Nucleus accumbens (tissue), 56 donors: ENCODE data around the gene CACNA1F.
A peak's percentile ranks its signal among the peaks of the same experiment; 100 is the strongest.

Experiments used
- DNase-seq, 56 donors: peaks; one replicate each; lab custom pipeline; 2025; lab: John Stamatoyannopoulos, UW

CACNA1F gene

DNA sequence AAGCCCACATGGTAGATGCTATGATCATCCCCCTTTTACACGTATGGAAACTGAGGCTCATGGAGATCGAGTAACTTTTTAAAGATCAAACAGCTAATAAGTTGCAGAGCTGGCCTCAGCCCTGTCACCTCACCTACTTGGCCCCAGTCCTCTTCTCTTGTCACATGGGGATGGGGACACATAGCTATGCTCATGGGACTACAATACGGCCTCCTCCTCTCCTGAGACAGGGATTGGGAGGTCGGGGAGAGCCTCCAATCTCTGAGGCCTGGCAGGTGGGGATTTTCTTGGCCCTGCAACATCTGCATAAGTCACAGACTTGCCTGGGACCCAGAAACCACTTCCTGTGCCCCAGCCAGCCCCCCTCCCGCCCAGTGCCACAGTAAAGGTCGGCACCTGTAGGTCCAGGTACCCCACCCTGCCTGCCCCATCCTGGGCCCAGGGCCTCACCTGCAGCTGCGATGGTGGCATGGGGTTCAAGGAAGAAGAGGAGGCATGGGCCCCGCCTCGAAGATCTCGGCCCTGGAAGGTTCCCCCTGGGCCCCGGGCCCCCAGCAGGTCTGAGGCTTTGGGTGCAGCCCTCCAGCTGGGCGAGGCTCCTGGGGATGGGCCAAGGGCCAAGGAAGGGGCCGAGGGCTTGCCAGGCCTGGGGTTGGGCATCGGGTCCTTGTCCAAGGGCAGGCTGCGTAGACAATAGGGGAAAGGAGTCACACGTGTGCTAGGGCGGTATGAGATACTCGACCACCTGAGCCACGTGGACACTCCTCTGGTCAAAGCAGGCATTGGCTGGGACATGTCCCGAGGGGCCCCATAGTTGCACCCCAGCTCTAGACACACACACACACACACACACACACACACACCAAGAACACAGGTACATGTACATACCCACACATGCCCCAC is 25.0 kb upstream of the CACNA1F start:
- DNase-seq = no peak

GRCh38 chrX:49257074-49257790 is 24.1 kb upstream of the CACNA1F start:
- DNase-seq = no peak

DNA sequence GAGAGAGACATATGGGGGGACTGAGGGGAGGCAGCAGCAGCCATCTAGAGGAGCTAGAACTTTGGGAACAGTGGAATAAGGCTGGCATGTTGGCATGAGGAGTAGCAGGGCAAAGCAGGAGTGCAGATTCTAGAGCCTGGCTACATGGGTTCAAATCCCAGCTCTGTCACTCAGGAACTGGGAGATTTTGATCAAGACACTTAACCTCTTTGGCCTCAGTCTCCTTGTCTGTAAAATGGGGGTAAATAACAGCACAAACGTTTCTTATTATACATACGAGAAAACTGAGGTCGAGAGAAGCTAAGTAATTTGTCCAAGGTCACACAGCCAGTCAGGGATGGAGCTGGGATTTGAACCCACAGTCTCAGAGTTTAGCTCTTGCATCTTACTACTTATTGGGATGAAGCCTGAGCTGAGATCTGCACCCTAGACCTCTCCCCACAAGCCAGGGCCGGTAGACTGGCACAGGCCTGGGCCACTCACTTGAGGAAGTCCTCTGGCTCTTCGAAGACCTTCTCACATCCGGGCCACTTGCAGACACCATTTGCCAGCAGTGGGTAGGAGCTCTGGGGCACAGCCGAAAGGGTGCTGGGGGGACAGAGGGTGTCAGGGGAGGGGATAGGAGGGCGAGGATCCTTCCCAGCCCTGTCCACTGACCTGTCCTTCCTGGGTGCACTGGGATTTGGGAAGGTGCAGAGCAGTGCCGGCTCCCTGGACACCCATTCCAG is 23.3 kb upstream of the CACNA1F start:
- DNase-seq = no peak

GRCh38 chrX:49254639-49255038 is 21.5 kb upstream of the CACNA1F start:
- no peak for DNase-seq

DNA sequence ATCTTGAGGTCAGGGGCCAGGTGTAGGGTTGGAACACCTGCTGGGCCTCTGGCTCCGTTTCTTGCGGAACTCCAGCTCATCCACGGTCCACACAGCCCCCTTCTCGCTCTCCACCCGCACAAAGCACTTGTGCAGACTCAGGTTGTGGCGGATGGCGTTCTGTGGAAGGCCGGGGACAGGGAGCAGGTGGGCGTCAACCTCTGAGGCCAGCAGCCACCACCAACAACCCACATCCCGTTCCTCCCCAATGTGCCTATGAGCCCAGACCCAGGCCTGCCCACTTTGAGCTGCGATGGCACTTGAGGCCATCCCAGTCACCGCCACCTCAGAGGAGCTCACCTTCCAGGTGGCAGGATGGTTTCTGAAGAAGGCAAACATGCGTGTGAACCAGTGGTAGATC is 18.2 kb upstream of the CACNA1F start:
- DNase-seq = no peak

DNA sequence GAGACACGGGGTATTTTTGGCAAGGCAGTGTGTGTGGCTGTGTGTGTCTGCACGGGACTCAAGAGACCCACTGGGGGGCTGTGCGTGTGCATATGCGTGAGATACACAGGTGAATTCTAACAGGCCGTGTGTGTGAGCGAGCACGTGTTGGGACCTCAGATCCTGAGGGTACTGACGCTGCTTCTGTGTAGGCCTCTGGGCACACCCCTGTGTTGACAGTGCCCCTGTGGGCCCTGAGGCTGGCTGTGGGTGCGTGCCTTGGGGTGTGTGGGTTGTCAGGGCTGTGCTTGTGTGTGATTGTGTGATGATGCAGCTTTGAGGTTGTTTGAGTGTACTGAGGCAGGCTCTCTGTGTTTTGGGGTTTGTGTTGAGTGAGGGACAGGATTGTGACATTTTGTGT is 17.4 kb upstream of the CACNA1F start:
- DNase-seq = peak in 1 of 56 donors; percentile 3

GRCh38 chrX:49250066-49250465 is 16.9 kb upstream of the CACNA1F start:
- no peak for DNase-seq

- DNase-seq = no peak
Observed at GRCh38 chrX:49249616-49250015, 16.5 kb upstream of the CACNA1F start.

DNA sequence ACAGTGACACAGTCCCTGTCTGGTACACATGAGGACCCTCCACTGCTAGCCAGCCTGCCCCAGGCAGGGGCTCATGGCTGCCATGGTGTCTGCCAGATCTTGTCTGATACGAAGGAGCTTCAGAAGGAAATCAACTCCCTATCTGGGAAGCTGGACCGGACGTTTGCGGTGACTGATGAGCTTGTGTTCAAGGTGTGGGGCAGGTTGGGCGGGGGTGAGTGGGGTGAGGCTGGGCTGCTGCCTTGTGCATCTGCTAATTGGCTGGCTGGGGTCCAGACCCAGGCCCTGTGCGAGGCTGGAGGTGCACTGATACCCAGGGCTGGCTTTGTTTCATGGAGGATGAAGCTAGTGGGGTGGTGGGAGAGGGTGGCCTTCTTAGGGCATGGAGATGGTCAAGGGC is 15.9 kb upstream of the CACNA1F start:
- no peak for DNase-seq

- DNase-seq = no peak
Observed at GRCh38 chrX:49247916-49248811, 15.0 kb upstream of the CACNA1F start.

DNA sequence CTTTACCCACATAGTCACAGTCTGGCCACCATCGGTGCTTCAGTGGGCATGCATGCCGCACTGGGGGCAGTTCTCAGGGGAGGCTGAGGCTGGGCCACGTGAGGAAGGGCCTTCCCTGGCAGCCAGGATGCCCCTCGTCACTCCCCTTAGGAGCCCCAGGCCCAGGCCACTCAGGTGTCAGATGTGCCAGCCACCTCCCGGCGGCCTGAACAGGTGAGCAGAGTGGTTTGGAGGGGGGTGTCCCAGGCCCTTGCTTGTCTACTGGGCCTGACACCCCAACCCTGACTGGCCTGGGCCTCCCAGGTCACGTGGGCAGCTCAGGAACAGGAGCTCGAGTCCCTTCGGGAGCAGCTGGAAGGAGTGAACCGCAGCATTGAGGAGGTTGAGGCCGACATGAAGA is 14.2 kb upstream of the CACNA1F start:
- DNase-seq = no peak

- no peak for DNase-seq
Observed at GRCh38 chrX:49246541-49246940, 13.4 kb upstream of the CACNA1F start.

- DNase-seq = no peak
Observed at GRCh38 chrX:49244207-49244606, 11.1 kb upstream of the CACNA1F start.

DNA sequence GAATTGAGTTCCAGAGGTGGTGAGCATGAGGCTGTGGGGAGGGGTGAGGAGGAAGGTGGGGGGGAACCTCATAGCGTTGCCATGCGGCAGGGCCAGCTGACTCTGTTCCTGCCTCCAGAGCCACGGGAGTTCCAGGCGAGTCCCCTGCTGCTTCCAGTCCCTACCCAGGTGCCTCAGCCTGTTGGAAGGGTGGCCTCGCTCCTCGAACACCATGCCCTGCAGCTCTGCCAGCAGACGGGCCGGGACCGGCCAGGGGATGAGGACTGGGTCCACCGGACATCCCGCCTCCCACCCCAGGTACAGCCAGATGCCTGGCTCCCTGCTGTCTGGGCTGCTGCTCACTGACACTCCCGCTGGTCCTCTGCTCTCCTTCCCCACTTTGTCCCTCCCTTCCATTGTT is 10.0 kb upstream of the CACNA1F start:
- no peak for DNase-seq

- DNase-seq = no peak
Observed at GRCh38 chrX:49242545-49243066, 9.5 kb upstream of the CACNA1F start.

DNA sequence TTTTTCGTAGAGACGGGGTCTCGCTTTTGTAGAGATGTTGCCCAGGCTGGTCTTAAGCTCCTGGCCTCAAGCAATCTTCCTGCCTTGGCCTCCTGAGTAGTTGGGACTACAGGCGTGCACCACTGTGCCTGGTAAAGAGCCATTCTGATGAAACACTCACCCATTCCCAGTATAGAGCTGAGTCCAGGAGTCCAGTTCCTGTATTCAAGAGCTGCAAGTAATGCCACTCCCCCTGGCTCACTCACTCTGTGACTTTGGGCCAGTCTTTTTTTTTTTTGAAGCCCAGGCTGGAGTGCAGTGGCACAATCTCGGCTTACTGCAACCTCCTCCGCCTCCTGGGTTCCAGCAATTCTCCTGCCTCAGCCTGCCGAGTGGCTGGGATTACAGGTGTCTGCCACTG is 5.6 kb upstream of the CACNA1F start:
- no peak for DNase-seq

- peak in 2 of 56 donors; percentile 1 to 5 for DNase-seq
Observed at GRCh38 chrX:49237060-49237459, 3.9 kb upstream of the CACNA1F start.

DNA sequence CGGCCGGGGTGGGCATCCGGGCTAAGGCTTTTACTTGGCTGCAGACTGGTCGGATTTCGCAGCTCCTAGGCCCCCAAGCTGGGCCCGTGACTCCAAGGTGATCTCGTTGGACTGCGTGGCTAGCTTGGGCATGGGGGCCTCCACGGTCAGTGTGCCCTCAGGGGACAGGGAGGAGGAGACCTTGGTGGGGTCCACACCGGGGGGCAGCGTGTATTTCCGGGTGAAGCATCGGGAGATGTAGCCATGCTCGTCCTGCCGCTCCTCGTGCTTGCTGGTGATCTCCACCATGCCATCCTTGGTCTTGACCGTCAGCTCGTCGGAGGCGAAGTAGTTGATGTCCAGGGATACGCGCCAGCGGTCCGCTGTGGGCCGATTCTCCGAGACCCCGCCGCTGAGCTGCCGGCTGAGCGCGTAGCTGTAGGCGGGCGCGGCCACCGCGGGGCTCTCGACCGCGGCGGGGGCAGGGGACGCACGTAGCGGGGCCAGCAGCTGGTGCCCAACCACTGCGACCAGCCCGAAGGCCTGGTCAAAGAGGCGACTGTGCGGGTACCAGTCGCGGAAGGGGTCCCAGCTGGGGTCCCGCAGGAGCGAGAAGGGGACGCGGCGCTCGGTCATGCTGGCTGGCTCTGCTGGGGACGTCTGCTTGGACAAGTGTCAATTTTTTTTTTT is 881 bp upstream of the CACNA1F start:
- DNase-seq = no peak

DNA sequence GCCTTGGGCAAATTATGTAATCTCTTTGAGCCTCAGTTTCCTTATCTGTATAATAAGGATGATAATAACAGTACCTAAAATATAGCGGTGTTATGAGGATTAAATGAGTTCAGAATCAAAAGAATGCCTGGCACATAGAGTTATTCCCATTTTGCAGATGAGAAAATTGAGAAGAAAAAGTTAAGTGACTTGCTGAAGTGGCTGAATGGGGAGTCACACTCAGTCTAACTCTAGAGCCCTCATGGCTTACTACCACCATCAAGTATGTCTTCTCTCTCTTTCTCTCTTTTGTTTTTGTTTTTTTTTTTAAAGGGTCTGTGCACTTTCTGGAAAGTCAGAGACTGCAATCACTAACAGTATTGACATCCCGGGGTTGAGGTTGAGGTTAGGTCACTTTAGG is 615 bp downstream of the CACNA1F start:
- no peak for DNase-seq
